B cell (primary cell): Measurements from ENCODE around the gene NDUFA13. TPM values are rescaled to one million over a fixed set of nuclear protein-coding genes. Genes with fewer than 3 reads are reported as not detected.

Experiments
- ATAC-seq: fragments of 200-7000 bp; cut with Tn5 transposase; one replicate; pipeline ENCODE4 v1.10.0; 2021; ENCODE audit warnings: low read depth, mild to moderate bottlenecking, moderate number of reproducible peaks, moderate library complexity
- CTCF ChIA-PET: fragments of 350-600 bp; sonication (Branson Sonifier 250); formaldehyde crosslinking; loops from one replicate; lab custom pipeline; 2021; ENCODE audit warnings: antibody characterized with exemption, inconsistent platforms; lab: Charles Lee
- POLR2A ChIA-PET: fragments of 350-600 bp; sonication (Branson Sonifier 250); formaldehyde crosslinking; loops from one replicate; lab custom pipeline; 2021; ENCODE audit warnings: antibody characterized with exemption; lab: Charles Lee
- DNase-seq: peaks from one replicate; pipeline ENCODE4 v3.0.0; 2013
- H2AFZ ChIP-seq: 2 replicates; pipeline ENCODE4 v1.6.1; 2012; ENCODE audit warnings: mild to moderate bottlenecking, low read depth, low read length; ENCODE audit not compliant: insufficient read depth, poor library complexity, severe bottlenecking
- H3K27ac ChIP-seq, 2 donors: 1 replicate in 1 of 2; 2 replicates in 1 of 2; pipeline ENCODE4 v1.5.1; 2012 to 2013; ENCODE audit warnings: low read length in 2 of 2, mild to moderate bottlenecking in 2 of 2, moderate library complexity in 1 of 2
- H3K27me3 ChIP-seq, 4 experiments: fragments of 200-600 bp in 1 of 4; sonication (generic) in 1 of 4; replicated peaks in 1 of 4; 1 replicate in 2 of 4; 2 replicates in 2 of 4; pipeline versions ENCODE4 v1.6.1 to v1.7.0; 2013 to 2016; ENCODE audit warnings: low read length in 3 of 4, mild to moderate bottlenecking in 2 of 4, mixed read lengths in 1 of 4, moderate library complexity in 1 of 4; ENCODE audit not compliant: insufficient read depth in 4 of 4, control insufficient read depth in 3 of 4; ENCODE audit errors: control extremely low read depth in 1 of 4
- H3K36me3 ChIP-seq, 2 experiments: replicated peaks in 1 of 2; 1 replicate in 1 of 2; 2 replicates in 1 of 2; pipeline versions ENCODE4 v1.6.1 to v1.7.1; 2013; ENCODE audit warnings: low read length in 1 of 2; ENCODE audit not compliant: insufficient read depth in 2 of 2, control insufficient read depth in 1 of 2; ENCODE audit errors: control extremely low read depth in 1 of 2, extremely low read depth in 1 of 2
- H3K4me1 ChIP-seq, 2 donors: fragments of 200-600 bp in 1 of 2; sonication (generic) in 1 of 2; 1 replicate in 1 of 2; 2 replicates in 1 of 2; pipeline versions ENCODE4 v1.5.1 to v1.6.1; 2013 to 2017; ENCODE audit warnings: low read length in 2 of 2; ENCODE audit not compliant: control insufficient read depth in 2 of 2, insufficient read depth in 2 of 2
- H3K4me2 ChIP-seq: replicated peaks from 2 replicates; pipeline ENCODE3; 2012; ENCODE audit warnings: mild to moderate bottlenecking, low read depth, low read length; ENCODE audit not compliant: poor library complexity, severe bottlenecking
- H3K4me3 ChIP-seq, 5 experiments: fragments of 200-600 bp in 1 of 5; sonication (generic) in 1 of 5; 1 replicate in 3 of 5; 2 replicates in 2 of 5; pipeline versions ENCODE4 v1.5.1 to v1.7.0; 2011 to 2016; ENCODE audit warnings: low read length in 4 of 5, mild to moderate bottlenecking in 4 of 5, low read depth in 2 of 5, control low read depth in 1 of 5, moderate library complexity in 1 of 5; ENCODE audit not compliant: insufficient read depth in 1 of 5; ENCODE audit errors: control extremely low read depth in 1 of 5, extremely low read depth in 1 of 5
- H3K79me2 ChIP-seq: fragments of 200-600 bp; sonication (generic); one replicate; pipeline ENCODE4 v1.6.0; 2016; ENCODE audit warnings: low read length; ENCODE audit not compliant: control insufficient read depth, insufficient read depth
- H3K9ac ChIP-seq: fragments of 200-600 bp; sonication (generic); 2 replicates; pipeline ENCODE4 v1.6.1; 2017; ENCODE audit warnings: mild to moderate bottlenecking, low read length, moderate library complexity
- H3K9me3 ChIP-seq, 3 donors: one replicate each; pipeline versions ENCODE4 v1.6.1 to v1.7.1; 2013; ENCODE audit warnings: low read length in 2 of 3; ENCODE audit not compliant: control insufficient read depth in 2 of 3, insufficient read depth in 1 of 3; ENCODE audit errors: control extremely low read depth in 1 of 3
- H4K20me1 ChIP-seq: 2 replicates; pipeline ENCODE4 v1.6.0; 2012; ENCODE audit warnings: mild to moderate bottlenecking, low read length; ENCODE audit not compliant: insufficient read depth, control insufficient read depth, poor library complexity, severe bottlenecking
- H3K27ac Mint-ChIP-seq: one replicate; pipeline ENCODE4 v1.8.0; 2021; ENCODE audit warnings: mixed read lengths
- H3K27me3 Mint-ChIP-seq: one replicate; pipeline ENCODE4 v1.8.0; 2021; ENCODE audit warnings: mixed read lengths
- H3K4me1 Mint-ChIP-seq: one replicate; pipeline ENCODE4 v1.8.0; 2021; ENCODE audit warnings: mixed read lengths
- H3K4me3 Mint-ChIP-seq: one replicate; pipeline ENCODE4 v1.8.0; 2021; ENCODE audit warnings: mixed read lengths
- H3K9me3 Mint-ChIP-seq: one replicate; pipeline ENCODE4 v1.8.0; 2022; ENCODE audit warnings: mixed read lengths; ENCODE audit not compliant: insufficient read depth
- CTCF ChIP-seq: fragments of 200-600 bp; IDR thresholded peaks from one replicate; pipeline ENCODE4 v1.8.0; 2022; ENCODE audit warnings: antibody characterized with exemption, mild to moderate bottlenecking
- EZH2 ChIP-seq: IDR thresholded peaks from 2 replicates; pipeline ENCODE4 v1.6.1; 2012; ENCODE audit warnings: borderline replicate concordance, low read depth, mild to moderate bottlenecking, moderate library complexity, low read length; ENCODE audit not compliant: insufficient read depth, poor library complexity, severe bottlenecking
- WGBS: methylation state at CpG from one replicate; pipeline ENCODE4 v1.1.5; 2013; ENCODE audit warnings: missing lambda C conversion rate; ENCODE audit not compliant: insufficient coverage; 5-methylcytosine and 5-hydroxymethylcytosine counted together
- intact Hi-C: fragments of 100-400 bp; cut with micrococcal nuclease; formaldehyde crosslinking; loops from one replicate; pipeline ENCODE4 v1.10.0; 2022
- polyA plus RNA-seq: library from polyadenylated mRNA; depleted of rRNA; stranded (reverse); fragments of >200 nt; gene quantifications from 2 replicates; pipeline ENCODE4 v1.2.3, GENCODE V29; 2012
- total RNA-seq, 2 donors: library from RNA; stranded (reverse); fragments of 120-200 nt in 1 of 2; gene quantifications; 1 replicate in 1 of 2; 2 replicates in 1 of 2; pipeline versions ENCODE4 v1.2.3 to v1.2.4, GENCODE V29; 2013 to 2022

The NDUFA13 gene
- total and polyA plus RNA-seq, 2 donors (not counting 1 experiment from before 2014, with no cell fraction given), result 188 to 195 TPM

- Histone ChIP-seq H3K36me3 (peaks cover 0 to 22% of the 10 kb centered on the region in 2 experiments), H3K9me3 (peaks cover 0 to 3% (median 0%) of the 10 kb centered on the region in 3 donors), H3K4me2 (no peak overlapping the region), H4K20me1 (peaks cover 15% of the 10 kb centered on the region), H3K4me3 (no peak overlapping the region), H2AFZ (no peak overlapping the region), H3K79me2 (peaks cover 11% of the 10 kb centered on the region), H3K27ac (no peak overlapping the region), H3K4me1 (peaks cover 11 to 22% of the 10 kb centered on the region in 2 donors), H3K27me3 (no peaks in the 10 kb centered on the region), H3K9ac (no peak overlapping the region)
- CTCF ChIA-PET, result interaction anchor here (0.6 to 7.5 kb wide), 10 partner anchors 8 to 428 kb away, joined by 3 to 88 read pairs (median 5); partner anchors contain the start of genes ATP13A1 and GMIP
- H3K4me1 Mint-ChIP-seq, result peaks cover 11% of the 10 kb centered on the region
- no peaks in the 10 kb centered on the region for H3K9me3 Mint-ChIP-seq
- 90% methylated on average over 4 of the region's 4 CpGs for WGBS
- no peaks in the 10 kb centered on the region for H3K27me3 Mint-ChIP-seq
- H3K4me3 Mint-ChIP-seq, result no peak overlapping the region
- POLR2A ChIA-PET, result interaction anchor here (0.6 kb wide), 1 partner anchor 14 kb away, joined by 5 read pairs; no protein-coding TSS in a partner anchor
- intact Hi-C loops, result no loop called here
- DNase-seq (no peak), ATAC-seq (no peak)
- TF ChIP-seq EZH2 (no peak), CTCF (no peak)
- peak overlapping the region; percentile 26 for H3K27ac Mint-ChIP-seq
Measured at GRCh38 chr19:19530889-19531288, 14.9 kb downstream of the NDUFA13 start.
